Chondrocyte (in vitro differentiated cells): ENCODE measurements around the gene VPS13D. TPM values are rescaled to one million over a fixed set of nuclear protein-coding genes. Genes with fewer than 3 reads are reported as not detected.

ENCODE experiments used
- DNase-seq: peaks from one replicate; pipeline ENCODE4 v3.0.0; 2021; ENCODE audit warnings: mixed read lengths, low spot score
- H3K27ac Mint-ChIP-seq: one replicate; pipeline ENCODE4 v1.8.0; 2021; ENCODE audit warnings: mild to moderate bottlenecking, moderate library complexity, mixed read lengths; ENCODE audit not compliant: unreplicated experiment
- H3K27me3 Mint-ChIP-seq: 2 replicates; pipeline ENCODE4 v1.8.0; 2021; ENCODE audit warnings: low read depth, mixed read lengths
- H3K36me3 Mint-ChIP-seq: 2 replicates; pipeline ENCODE4 v1.8.0; 2021; ENCODE audit warnings: low read depth, mixed read lengths
- H3K4me1 Mint-ChIP-seq: 2 replicates; pipeline ENCODE4 v1.8.0; 2021; ENCODE audit warnings: low read depth, mild to moderate bottlenecking, mixed read lengths
- H3K4me3 Mint-ChIP-seq: one replicate; pipeline ENCODE4 v1.8.0; 2021; ENCODE audit warnings: mild to moderate bottlenecking, moderate library complexity, mixed read lengths; ENCODE audit not compliant: unreplicated experiment
- H3K9me3 Mint-ChIP-seq: 2 replicates; pipeline ENCODE4 v1.8.0; 2021; ENCODE audit warnings: low read depth, mixed read lengths
- CTCF ChIP-seq: fragments of 200-600 bp; sonication (generic); IDR thresholded peaks from 2 replicates; pipeline ENCODE4 v1.5.0; 2021; ENCODE audit warnings: antibody characterized with exemption, mild to moderate bottlenecking, moderate library complexity
- total RNA-seq: library from RNA; stranded (reverse); gene quantifications from 3 replicates; pipeline ENCODE4 v1.2.1, GENCODE V29; 2021

Gene VPS13D
- total RNA-seq, 1 donor from 2014 or later, result 40.0 TPM

- H3K36me3 Mint-ChIP-seq, result peaks cover 18% of the 10 kb centered on the region
- TF ChIP-seq CTCF, result no peak
- no peak for DNase-seq
- H3K4me1 Mint-ChIP-seq, result peaks cover 55% of the 10 kb centered on the region
- H3K27me3 Mint-ChIP-seq, result no peaks in the 10 kb centered on the region
- no peak overlapping the region for H3K4me3 Mint-ChIP-seq
- H3K9me3 Mint-ChIP-seq, result no peaks in the 10 kb centered on the region
- no peak overlapping the region for H3K27ac Mint-ChIP-seq
These were observed 206.0 kb downstream of the VPS13D start for GRCh38 chr1:12435639-12436344.

- Mint-ChIP-seq H3K4me1 (peaks cover 55% of the 10 kb centered on the region), H3K27me3 (no peaks in the 10 kb centered on the region), H3K36me3 (peaks cover 20% of the 10 kb centered on the region), H3K9me3 (no peaks in the 10 kb centered on the region), H3K4me3 (no peak overlapping the region), H3K27ac (no peak overlapping the region)
- no peak for TF ChIP-seq CTCF
- no peak for DNase-seq
These were observed 206.5 kb downstream of the VPS13D start for GRCh38 chr1:12436345-12436658.

- peaks cover 55% of the 10 kb centered on the region for H3K4me1 Mint-ChIP-seq
- no peak overlapping the region for H3K27ac Mint-ChIP-seq
- H3K9me3 Mint-ChIP-seq, result no peaks in the 10 kb centered on the region
- peaks cover 24% of the 10 kb centered on the region for H3K36me3 Mint-ChIP-seq
- no peak for TF ChIP-seq CTCF
- DNase-seq, result no peak
- no peaks in the 10 kb centered on the region for H3K27me3 Mint-ChIP-seq
- no peak overlapping the region for H3K4me3 Mint-ChIP-seq
These were observed 207.2 kb downstream of the VPS13D start for GRCh38 chr1:12436817-12437599.

GRCh38 chr1:12437629-12438028 is 207.8 kb downstream of the VPS13D start:
- Mint-ChIP-seq H3K4me3 (no peak overlapping the region), H3K4me1 (peaks cover 55% of the 10 kb centered on the region), H3K9me3 (no peaks in the 10 kb centered on the region), H3K36me3 (peaks cover 24% of the 10 kb centered on the region), H3K27me3 (no peaks in the 10 kb centered on the region), H3K27ac (no peak overlapping the region)
- no peak for TF ChIP-seq CTCF
- no peak for DNase-seq

- H3K36me3 Mint-ChIP-seq, result peaks cover 29% of the 10 kb centered on the region
- H3K4me1 Mint-ChIP-seq, result peaks cover 53% of the 10 kb centered on the region
- TF ChIP-seq CTCF, result no peak
- H3K4me3 Mint-ChIP-seq, result no peak overlapping the region
- no peak overlapping the region for H3K27ac Mint-ChIP-seq
- no peaks in the 10 kb centered on the region for H3K27me3 Mint-ChIP-seq
- H3K9me3 Mint-ChIP-seq, result peaks cover 6% of the 10 kb centered on the region
- DNase-seq, result no peak
These were observed 208.6 kb downstream of the VPS13D start for GRCh38 chr1:12438349-12438924.
